Astrocyte of the cerebellum (primary cell): Measurements from ENCODE around the gene XXYLT1.

Experiments
- DNase-seq: peaks from one replicate; pipeline ENCODE4 v3.0.0-alpha.2; 2011; ENCODE audit warnings: low read depth
- H3K4me3 ChIP-seq: 2 replicates; pipeline ENCODE4 v1.5.1; 2011; ENCODE audit warnings: mild to moderate bottlenecking, low read depth, low read length, moderate library complexity
- in situ Hi-C: cut with HindIII; loops from 2 replicates; pipeline ENCODE4 v1.10.0; 2017; ENCODE audit warnings: low sequenced_read_pairs
- TF ChIP-seq, protein P1 (sequence below): IDR thresholded peaks from 2 replicates; pipeline ENCODE4 v1.5.1; 2012; ENCODE audit warnings: low read length, low read depth, moderate library complexity, mild to moderate bottlenecking; ENCODE audit errors: missing control alignments

Gene XXYLT1

DNA sequence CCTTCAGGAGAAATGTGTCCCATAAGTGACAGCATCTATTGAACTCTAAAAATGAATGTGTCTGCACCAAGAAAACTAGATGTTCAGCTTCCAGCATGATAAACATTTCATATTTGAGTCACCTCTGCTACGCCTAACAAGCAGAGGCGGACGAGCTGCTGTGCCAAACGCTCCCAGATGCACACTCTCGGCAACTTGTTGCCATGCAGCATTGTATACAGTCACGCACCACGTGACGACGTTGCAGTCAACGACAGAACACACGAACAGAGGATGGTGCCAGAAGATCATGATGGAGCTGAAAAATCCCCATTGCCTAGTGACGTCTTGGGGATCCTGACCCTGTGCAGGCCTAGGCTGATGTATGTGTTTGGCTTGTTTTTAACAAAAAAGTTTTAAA is 137.5 kb downstream of the XXYLT1 start:
- DNase-seq, result peak; percentile 50
- no peak overlapping the region for H3K4me3 ChIP-seq
- in situ Hi-C loops, result no loop called here
- TF ChIP-seq, protein P1, sequence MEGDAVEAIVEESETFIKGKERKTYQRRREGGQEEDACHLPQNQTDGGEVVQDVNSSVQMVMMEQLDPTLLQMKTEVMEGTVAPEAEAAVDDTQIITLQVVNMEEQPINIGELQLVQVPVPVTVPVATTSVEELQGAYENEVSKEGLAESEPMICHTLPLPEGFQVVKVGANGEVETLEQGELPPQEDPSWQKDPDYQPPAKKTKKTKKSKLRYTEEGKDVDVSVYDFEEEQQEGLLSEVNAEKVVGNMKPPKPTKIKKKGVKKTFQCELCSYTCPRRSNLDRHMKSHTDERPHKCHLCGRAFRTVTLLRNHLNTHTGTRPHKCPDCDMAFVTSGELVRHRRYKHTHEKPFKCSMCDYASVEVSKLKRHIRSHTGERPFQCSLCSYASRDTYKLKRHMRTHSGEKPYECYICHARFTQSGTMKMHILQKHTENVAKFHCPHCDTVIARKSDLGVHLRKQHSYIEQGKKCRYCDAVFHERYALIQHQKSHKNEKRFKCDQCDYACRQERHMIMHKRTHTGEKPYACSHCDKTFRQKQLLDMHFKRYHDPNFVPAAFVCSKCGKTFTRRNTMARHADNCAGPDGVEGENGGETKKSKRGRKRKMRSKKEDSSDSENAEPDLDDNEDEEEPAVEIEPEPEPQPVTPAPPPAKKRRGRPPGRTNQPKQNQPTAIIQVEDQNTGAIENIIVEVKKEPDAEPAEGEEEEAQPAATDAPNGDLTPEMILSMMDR, result no peak

- no peak for DNase-seq
- in situ Hi-C loops, result no loop called here
- H3K4me3 ChIP-seq, result no peak overlapping the region
- TF ChIP-seq, protein P1, result no peak
These were observed 137.9 kb downstream of the XXYLT1 start for GRCh38 chr3:195133013-195133412.

GRCh38 chr3:195131176-195131575 is 139.8 kb downstream of the XXYLT1 start:
- no peak for DNase-seq
- in situ Hi-C loops, result no loop called here
- TF ChIP-seq, protein P1, result no peak
- H3K4me3 ChIP-seq, result no peak overlapping the region

GRCh38 chr3:195129644-195130492 is 141.1 kb downstream of the XXYLT1 start:
- TF ChIP-seq, protein P1, result no peak
- in situ Hi-C loops, result no loop called here
- no peak overlapping the region for H3K4me3 ChIP-seq
- DNase-seq, result no peak

DNA sequence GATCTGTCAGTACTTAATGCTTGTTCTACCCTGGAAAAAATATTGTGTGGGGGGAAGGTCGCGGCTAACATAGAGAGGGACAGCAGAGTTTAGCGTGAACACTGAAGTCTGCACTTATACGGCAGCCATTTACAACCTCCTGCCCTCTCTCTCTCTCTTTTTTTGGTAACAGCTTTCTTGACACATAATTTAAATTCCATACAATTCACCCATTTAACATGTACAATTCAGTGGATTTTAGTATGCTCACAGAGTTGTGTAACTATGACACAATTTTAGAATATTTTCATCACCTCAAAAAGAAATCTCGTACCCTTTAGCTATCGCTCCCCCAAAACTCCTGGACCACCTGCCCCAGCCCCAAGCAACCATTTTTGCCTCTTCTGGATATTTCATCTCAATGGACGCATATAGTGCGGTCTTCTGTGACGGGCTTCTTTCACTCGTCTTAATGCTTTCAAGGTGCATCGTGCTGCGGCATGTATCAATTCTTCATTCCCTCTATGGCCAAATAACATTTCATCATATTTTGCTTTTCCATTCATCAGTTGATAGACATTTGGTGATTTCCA is 141.8 kb downstream of the XXYLT1 start:
- DNase-seq, result no peak
- in situ Hi-C loops, result no loop called here
- TF ChIP-seq, protein P1, result no peak
- no peak overlapping the region for H3K4me3 ChIP-seq

- DNase-seq, result no peak
- in situ Hi-C loops, result no loop called here
These were observed 142.5 kb downstream of the XXYLT1 start for GRCh38 chr3:195128255-195129071.

More at GRCh38 chr3:195128255-195129071, 142.5 kb downstream of the XXYLT1 start:
- TF ChIP-seq, protein P1, result no peak
- no peak overlapping the region for H3K4me3 ChIP-seq
